Transverse colon (tissue), 4 donors: Measurements from ENCODE around the gene ZNF75A. TPM values are rescaled to one million over a fixed set of nuclear protein-coding genes. Genes with fewer than 3 reads are reported as not detected.

Source experiments
- DNase-seq: peaks from one replicate; pipeline ENCODE4 v3.0.0-alpha.2; 2019
- H3K27ac ChIP-seq, 4 donors: fragments of 200-600 bp; sonication (generic); 2 replicates each; pipeline ENCODE4 v1.5.1; 2016 to 2018; ENCODE audit warnings: inconsistent platforms in 4 of 4
- H3K27me3 ChIP-seq: fragments of 200-600 bp; sonication (generic); 2 replicates; pipeline ENCODE4 v1.5.1; 2017; ENCODE audit warnings: inconsistent platforms
- H3K36me3 ChIP-seq, 4 donors: fragments of 200-600 bp; sonication (generic); 2 replicates each; pipeline ENCODE4 v1.5.1; 2017 to 2019; ENCODE audit warnings: inconsistent platforms in 4 of 4
- H3K4me1 ChIP-seq, 4 donors: fragments of 200-600 bp; sonication (generic); 2 replicates each; pipeline ENCODE4 v1.5.1; 2017 to 2020; ENCODE audit warnings: inconsistent platforms in 4 of 4
- H3K4me3 ChIP-seq, 4 donors: fragments of 200-600 bp; sonication (generic); 1 replicate in 1 of 4; 2 replicates in 3 of 4; pipeline versions ENCODE4 v1.5.1 to v1.6.1; 2017 to 2019; ENCODE audit warnings: inconsistent platforms in 4 of 4
- H3K9me3 ChIP-seq, 2 donors: fragments of 200-600 bp; sonication (generic); 2 replicates each; pipeline ENCODE4 v1.5.1; 2017 to 2019; ENCODE audit warnings: inconsistent platforms in 2 of 2
- CTCF ChIP-seq, 5 experiments: fragments of 200-600 bp in 3 of 5; fragments of 450-650 bp in 2 of 5; sonication (generic) in 3 of 5; IDR thresholded peaks; 1 replicate in 2 of 5; 2 replicates in 3 of 5; pipeline ENCODE4 v1.5.1; 2016 to 2017; ENCODE audit warnings: antibody characterized with exemption in 5 of 5, inconsistent platforms in 3 of 5, mild to moderate bottlenecking in 2 of 5, moderate library complexity in 1 of 5
- EP300 ChIP-seq: sonication (generic); formaldehyde crosslinking; IDR thresholded peaks from one replicate; pipeline ENCODE4 v1.6.1; 2017; ENCODE audit warnings: antibody characterized with exemption, low read depth
- POLR2A ChIP-seq: fragments of 450-650 bp; IDR thresholded peaks from one replicate; pipeline ENCODE4 v1.6.1; 2016; ENCODE audit warnings: antibody characterized with exemption, mild to moderate bottlenecking, moderate library complexity
- POLR2AphosphoS5 ChIP-seq, 3 donors: sonication (generic); formaldehyde crosslinking; IDR thresholded peaks; one replicate each; pipeline ENCODE4 v1.6.1; 2016; ENCODE audit warnings: antibody characterized with exemption in 3 of 3
- WGBS, 2 donors: methylation state at CpG; one replicate each; pipeline ENCODE4 v1.1.5; 2018; ENCODE audit warnings: low coverage in 1 of 2; 5-methylcytosine and 5-hydroxymethylcytosine counted together
- in situ Hi-C, 4 donors: fragments of 200-750 bp; cut with MboI; loops; one replicate each; pipeline versions ENCODE4 v1.15.0 to v1.15.1; 2017; ENCODE audit warnings: low sequenced_read_pairs in 3 of 4, low pct_ligation_motif_present in 1 of 4, low pct_unique_long_range_greater_than_20kb in 1 of 4
- intact Hi-C: fragments of 100-400 bp; cut with DNase I; formaldehyde crosslinking; loops from one replicate; pipeline ENCODE4 v1.15.1; 2023; ENCODE audit warnings: low total_unique reads
- total RNA-seq, 4 donors: library from RNA; depleted of rRNA; stranded (reverse); fragments of >200 nt; gene quantifications; one replicate each; pipeline ENCODE4 v1.1.0, GENCODE V29; 2016

Gene ZNF75A
- total RNA-seq, 4 donors from 2014 or later = 12.3 to 53.9 (median 25.5) TPM

GRCh38 chr16:3276679-3277078 is 28.6 kb upstream of the ZNF75A start:
- H3K27me3 ChIP-seq = peaks cover 10% of the 10 kb centered on the region
- no peaks in the 10 kb centered on the region for H3K36me3 ChIP-seq
- no peak overlapping the region for H3K4me3 ChIP-seq
- DNase-seq = no peak
- in situ Hi-C loops (no loop called here), intact Hi-C loops (no loop called here)
- H3K4me1 ChIP-seq = peaks cover 0 to 1% (median under 1%) of the 10 kb centered on the region in 4 donors
- no peak for TF ChIP-seq POLR2A
- TF ChIP-seq EP300 = no peak
- no peak for TF ChIP-seq POLR2AphosphoS5 (IDR thresholded peaks at IDR 0.05)
- no peak for TF ChIP-seq CTCF (IDR thresholded peaks at IDR 0.05)
- H3K27ac ChIP-seq = no peak overlapping the region
- 81 to 84% methylated on average over 3 to 5 of the region's 5 CpGs for WGBS, 2 donors
- H3K9me3 ChIP-seq = no peaks in the 10 kb centered on the region

- in situ Hi-C loops (no loop called here), intact Hi-C loops (no loop called here)
- Histone ChIP-seq H3K36me3 (peaks cover 0 to 10% (median 1%) of the 10 kb centered on the region in 4 donors), H3K4me1 (peaks cover 5 to 28% (median 25%) of the 10 kb centered on the region in 4 donors), H3K9me3 (no peaks in the 10 kb centered on the region), H3K27me3 (peaks cover 10% of the 10 kb centered on the region), H3K27ac (no peak overlapping the region), H3K4me3 (no peak overlapping the region)
- TF ChIP-seq CTCF (IDR thresholded peaks at IDR 0.05) (no peak), POLR2AphosphoS5 (IDR thresholded peaks at IDR 0.05) (no peak), POLR2A (no peak)
- no peak for DNase-seq
- WGBS, 2 donors = 85 to 92% methylated on average over 2 to 6 of the region's 6 CpGs
Observed at GRCh38 chr16:3281222-3281820, 24.0 kb upstream of the ZNF75A start.

- Histone ChIP-seq H3K27me3 (peaks cover 10% of the 10 kb centered on the region), H3K27ac (peak overlapping the region; percentile 98 to 100 (median 100)), H3K36me3 (peaks cover 0 to 19% (median 2%) of the 10 kb centered on the region in 4 donors), H3K4me1 (peaks cover 5 to 28% (median 25%) of the 10 kb centered on the region in 4 donors), H3K4me3 (peak overlapping the region; percentile 79 to 99 (median 92)), H3K9me3 (peaks cover 0 to 5% of the 10 kb centered on the region in 2 donors)
- intact Hi-C loops (no loop called here), in situ Hi-C loops (no loop called here)
- DNase-seq = no peak
- 18 to 42% methylated on average over 9 to 28 of the region's 29 CpGs for WGBS, 2 donors
- TF ChIP-seq POLR2AphosphoS5 (IDR thresholded peaks at IDR 0.05) (no peak), CTCF (IDR thresholded peaks at IDR 0.05) (no peak)
Observed at GRCh38 chr16:3282103-3282729, 23.1 kb upstream of the ZNF75A start.

- TF ChIP-seq POLR2AphosphoS5 (IDR thresholded peaks at IDR 0.05) (peak; percentile 68 to 86 (median 78)), POLR2A (peak; percentile 77), EP300 (no peak), CTCF (IDR thresholded peaks at IDR 0.05) (peak in 1 of 5 experiments; percentile 32)
- H3K27me3 ChIP-seq = peaks cover 4% of the 10 kb centered on the region
- DNase-seq = peak; percentile 97
- peak within 1 kb of the TSS; percentile 79 to 99 (median 92) for H3K4me3 ChIP-seq
- peak within 1 kb of the TSS; percentile 98 to 100 (median 100) for H3K27ac ChIP-seq
- H3K36me3 ChIP-seq = peaks cover 0 to 24% (median 2%) of the 10 kb centered on the region in 4 donors
- in situ Hi-C loops (no loop called here), intact Hi-C loops (no loop called here)
- WGBS, 2 donors = 0% methylated on average over 40 of the region's 72 CpGs; no CpG with 5 or more reads in 1 of the 2 donors
- H3K4me1 ChIP-seq = peaks cover 5 to 28% (median 25%) of the 10 kb centered on the region in 4 donors
- peaks cover 0 to 12% of the 10 kb centered on the region in 2 donors for H3K9me3 ChIP-seq
Observed at GRCh38 chr16:3282730-3283542, 22.4 kb upstream of the ZNF75A start, which contains the start of gene ZNF263. TSS of gene ZNF263 (plus strand) at chr16:3283491. CDS start at chr16:3283819, 328 bp downstream.
